ENCODE data around the gene PLEKHA7. TPM values are rescaled to one million over a fixed set of nuclear protein-coding genes. Genes with fewer than 3 reads are reported as not detected.

The PLEKHA7 gene
- polyA plus RNA-seq, 1 donor (not counting 4 experiments of a cell fraction or from before 2014, with no cell fraction given): 1.4 TPM

- H3K4me3 ChIP-seq (ENCODE audit: control insufficient read depth in 2 of 3, extremely low read depth in 1 of 3, insufficient read depth in 2 of 3, low read depth in 1 of 3, low read length in 3 of 3): no peak overlapping the region
- dilution Hi-C loops (cut with MboI; ENCODE audit: extremely low pct_ligation_motif_present, low sequenced_read_pairs): no loop called here
- TF ChIP-seq CTCF (optimal IDR thresholded peaks at IDR 0.05 in 1 of 3, IDR thresholded peaks at IDR 0.05 in 1 of 3, conservative IDR thresholded peaks at IDR 0.05 in 1 of 3; ENCODE audit: extremely low read depth in 1 of 3, insufficient read depth in 2 of 3, low read length in 3 of 3) (no peak), EZH2 (IDR thresholded peaks at IDR 0.05; ENCODE audit: low read length) (no peak)
- DNase-seq (ENCODE audit: low read depth, low spot score) (no peak), FAIRE-seq (no peak)
- no peak overlapping the region for H3K27ac ChIP-seq (ENCODE audit: control insufficient read depth, insufficient read depth, low read length)
- H3K4me2 ChIP-seq (ENCODE audit: control insufficient read depth, extremely low read depth, insufficient read depth, low read depth, low read length): no peak overlapping the region
- H3K27me3 ChIP-seq (ENCODE audit: control insufficient read depth, extremely low read depth, insufficient read depth, low read length): no peaks in the 10 kb centered on the region
- H2AFZ ChIP-seq (ENCODE audit: control insufficient read depth, low read length): no peak overlapping the region
- no peaks in the 10 kb centered on the region for H3K79me2 ChIP-seq (ENCODE audit: control insufficient read depth, insufficient read depth, low read length)
- no peaks in the 10 kb centered on the region for H3K36me3 ChIP-seq (ENCODE audit: control insufficient read depth in 2 of 2, extremely low read depth in 1 of 2, insufficient read depth in 2 of 2, low read length in 2 of 2)
- no peaks in the 10 kb centered on the region for H3K9me3 ChIP-seq (ENCODE audit: control insufficient read depth, low read depth, low read length)
- no peaks in the 10 kb centered on the region for H4K20me1 ChIP-seq (ENCODE audit: control insufficient read depth, extremely low read depth, insufficient read depth, low read length)
- no peak overlapping the region for H3K9ac ChIP-seq (ENCODE audit: control insufficient read depth, extremely low read depth, insufficient read depth, low read length)
- H3K4me1 ChIP-seq (ENCODE audit: control insufficient read depth, extremely low read depth, insufficient read depth, low read length): peaks cover 10% of the 10 kb centered on the region
- H3K9me1 ChIP-seq (ENCODE audit: control insufficient read depth, extremely low read depth, insufficient read depth, low read length): no peaks in the 10 kb centered on the region
These were observed 116.6 kb downstream of the PLEKHA7 start for GRCh38 chr11:16897470-16898061.

- FAIRE-seq (no peak), DNase-seq (ENCODE audit: low read depth, low spot score) (no peak)
- Histone ChIP-seq H3K4me3 (ENCODE audit: control insufficient read depth in 2 of 3, extremely low read depth in 1 of 3, insufficient read depth in 2 of 3, low read depth in 1 of 3, low read length in 3 of 3) (no peak overlapping the region), H3K9me1 (ENCODE audit: control insufficient read depth, extremely low read depth, insufficient read depth, low read length) (no peaks in the 10 kb centered on the region), H3K27ac (ENCODE audit: control insufficient read depth, insufficient read depth, low read length) (no peak overlapping the region), H3K4me1 (ENCODE audit: control insufficient read depth, extremely low read depth, insufficient read depth, low read length) (peaks cover 7% of the 10 kb centered on the region), H3K4me2 (ENCODE audit: control insufficient read depth, extremely low read depth, insufficient read depth, low read depth, low read length) (no peak overlapping the region), H3K79me2 (ENCODE audit: control insufficient read depth, insufficient read depth, low read length) (no peaks in the 10 kb centered on the region), H3K9ac (ENCODE audit: control insufficient read depth, extremely low read depth, insufficient read depth, low read length) (no peak overlapping the region), H2AFZ (ENCODE audit: control insufficient read depth, low read length) (no peak overlapping the region), H3K9me3 (ENCODE audit: control insufficient read depth, low read depth, low read length) (no peaks in the 10 kb centered on the region), H4K20me1 (ENCODE audit: control insufficient read depth, extremely low read depth, insufficient read depth, low read length) (no peaks in the 10 kb centered on the region), H3K36me3 (ENCODE audit: control insufficient read depth in 2 of 2, extremely low read depth in 1 of 2, insufficient read depth in 2 of 2, low read length in 2 of 2) (no peaks in the 10 kb centered on the region), H3K27me3 (ENCODE audit: control insufficient read depth, extremely low read depth, insufficient read depth, low read length) (no peaks in the 10 kb centered on the region)
- dilution Hi-C loops (cut with MboI; ENCODE audit: extremely low pct_ligation_motif_present, low sequenced_read_pairs): no loop called here
- TF ChIP-seq CTCF (optimal IDR thresholded peaks at IDR 0.05 in 1 of 3, IDR thresholded peaks at IDR 0.05 in 1 of 3, conservative IDR thresholded peaks at IDR 0.05 in 1 of 3; ENCODE audit: extremely low read depth in 1 of 3, insufficient read depth in 2 of 3, low read length in 3 of 3): no peak
- no peak for TF ChIP-seq EZH2 (IDR thresholded peaks at IDR 0.05; ENCODE audit: low read length)
These were observed 117.3 kb downstream of the PLEKHA7 start for GRCh38 chr11:16896729-16897469.

Data from keratinocyte (primary cell).